SKM-1 treated with dmso at 0.1 percent for 144 hours (cell line): Measurements from ENCODE around the gene ADD1.

Experiments used
- DNase-seq: peaks from one replicate; lab custom pipeline; 2025; ENCODE audit not compliant: unreplicated experiment; lab: John Stamatoyannopoulos, UW

ADD1 gene

GRCh38 chr4:2833671-2834000 lies 10.0 kb upstream of the ADD1 start:
- DNase-seq: no peak

GRCh38 chr4:2834001-2834921 lies 9.4 kb upstream of the ADD1 start:
- DNase-seq: no peak

- no peak for DNase-seq
Observed at GRCh38 chr4:2835978-2836377, 7.7 kb upstream of the ADD1 start.

- DNase-seq: no peak
Observed at GRCh38 chr4:2836391-2836859, 7.2 kb upstream of the ADD1 start.

- no peak for DNase-seq
Observed at GRCh38 chr4:2837110-2837903, 6.3 kb upstream of the ADD1 start.

- DNase-seq: no peak
Observed at GRCh38 chr4:2837904-2838496, 5.6 kb upstream of the ADD1 start.

- DNase-seq: no peak
Observed at GRCh38 chr4:2839060-2839459, 4.6 kb upstream of the ADD1 start.

GRCh38 chr4:2842687-2843262 lies 869 bp upstream of the ADD1 start:
- DNase-seq: no peak

- no peak for DNase-seq
Observed at GRCh38 chr4:2843941-2844584, 419 bp downstream of the ADD1 start.

GRCh38 chr4:2846172-2846571 lies 2.5 kb downstream of the ADD1 start:
- no peak for DNase-seq

- DNase-seq: no peak
Observed at GRCh38 chr4:2847302-2847871, 3.7 kb downstream of the ADD1 start.

- DNase-seq: no peak
Observed at GRCh38 chr4:2848449-2848848, 4.8 kb downstream of the ADD1 start.

- no peak for DNase-seq
Observed at GRCh38 chr4:2849267-2850152, 5.9 kb downstream of the ADD1 start.

- no peak for DNase-seq
Observed at GRCh38 chr4:2850966-2851798, 7.5 kb downstream of the ADD1 start.

- no peak for DNase-seq
Observed at GRCh38 chr4:2852481-2852921, 8.9 kb downstream of the ADD1 start.

GRCh38 chr4:2855584-2855983 lies 11.9 kb downstream of the ADD1 start:
- DNase-seq: no peak

GRCh38 chr4:2856266-2856665 lies 12.6 kb downstream of the ADD1 start:
- DNase-seq: no peak

- no peak for DNase-seq
Observed at GRCh38 chr4:2857349-2857927, 13.8 kb downstream of the ADD1 start.
